DND-41 (cell line): Measurements from ENCODE around the gene IL1R2.

ENCODE experiments used
- CTCF ChIP-seq: IDR thresholded peaks from 2 replicates; pipeline ENCODE4 v1.5.1; 2012; ENCODE audit warnings: borderline replicate concordance, low read length, moderate library complexity, mild to moderate bottlenecking; ENCODE audit not compliant: poor library complexity, severe bottlenecking; ENCODE audit errors: extremely low read depth
- EZH2 ChIP-seq: IDR thresholded peaks from 3 replicates; pipeline ENCODE4 v1.6.1; 2012; ENCODE audit warnings: borderline replicate concordance, low read depth, mild to moderate bottlenecking, moderate library complexity, low read length, inconsistent platforms; ENCODE audit not compliant: severe bottlenecking

- no peak for TF ChIP-seq CTCF
- TF ChIP-seq EZH2: no peak
These were observed 15.1 kb downstream of the IL1R2 start for GRCh38 chr2:102006886-102007278.
